GM10266 (cell line): ENCODE data around the gene CUTA.
"Not testable (repeated sequence)": the region's sequence is repeated elsewhere in the genome, so short reads cannot be mapped to it uniquely, and the experiment has no call there.

Experiments
- DNase-seq: peaks from one replicate; pipeline ENCODE4 v3.0.0; 2012; ENCODE audit errors: extremely low spot score
- TF ChIP-seq, protein P1 (sequence below): IDR thresholded peaks from 2 replicates; pipeline ENCODE4 v1.5.1; 2012; ENCODE audit warnings: mild to moderate bottlenecking, low read depth; ENCODE audit not compliant: control insufficient read depth, insufficient read depth; ENCODE audit errors: missing control alignments

CUTA gene

DNA sequence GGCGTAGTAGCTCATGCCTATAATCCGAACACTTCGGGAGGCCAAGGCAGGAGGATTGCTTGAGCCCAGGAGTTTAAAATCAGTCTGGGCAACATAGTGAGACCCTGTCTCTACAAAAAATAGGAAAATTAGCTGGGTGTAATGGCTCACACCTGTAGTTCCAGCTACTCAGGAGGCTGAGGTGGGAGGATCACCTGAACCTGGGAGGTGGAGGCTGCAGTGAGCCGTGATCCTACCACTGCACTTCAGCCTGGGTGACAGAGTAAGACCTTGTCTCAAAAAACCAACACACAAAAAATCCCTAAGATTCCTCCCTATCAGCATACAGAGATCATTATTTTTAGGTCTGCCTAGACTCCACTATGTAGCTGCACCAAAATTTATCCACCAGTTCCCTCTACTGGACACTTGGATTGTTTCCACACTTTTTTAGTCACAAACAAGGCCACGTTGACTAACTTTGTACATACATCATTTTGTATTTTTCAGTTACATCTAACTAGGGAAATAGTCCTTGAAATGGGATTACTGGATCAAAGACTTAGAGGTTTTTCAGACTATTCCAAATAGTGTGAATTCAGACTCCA lies 10.7 kb downstream of the CUTA start:
- DNase-seq, result no peak
- TF ChIP-seq, protein P1, sequence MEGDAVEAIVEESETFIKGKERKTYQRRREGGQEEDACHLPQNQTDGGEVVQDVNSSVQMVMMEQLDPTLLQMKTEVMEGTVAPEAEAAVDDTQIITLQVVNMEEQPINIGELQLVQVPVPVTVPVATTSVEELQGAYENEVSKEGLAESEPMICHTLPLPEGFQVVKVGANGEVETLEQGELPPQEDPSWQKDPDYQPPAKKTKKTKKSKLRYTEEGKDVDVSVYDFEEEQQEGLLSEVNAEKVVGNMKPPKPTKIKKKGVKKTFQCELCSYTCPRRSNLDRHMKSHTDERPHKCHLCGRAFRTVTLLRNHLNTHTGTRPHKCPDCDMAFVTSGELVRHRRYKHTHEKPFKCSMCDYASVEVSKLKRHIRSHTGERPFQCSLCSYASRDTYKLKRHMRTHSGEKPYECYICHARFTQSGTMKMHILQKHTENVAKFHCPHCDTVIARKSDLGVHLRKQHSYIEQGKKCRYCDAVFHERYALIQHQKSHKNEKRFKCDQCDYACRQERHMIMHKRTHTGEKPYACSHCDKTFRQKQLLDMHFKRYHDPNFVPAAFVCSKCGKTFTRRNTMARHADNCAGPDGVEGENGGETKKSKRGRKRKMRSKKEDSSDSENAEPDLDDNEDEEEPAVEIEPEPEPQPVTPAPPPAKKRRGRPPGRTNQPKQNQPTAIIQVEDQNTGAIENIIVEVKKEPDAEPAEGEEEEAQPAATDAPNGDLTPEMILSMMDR, result no peak

DNA sequence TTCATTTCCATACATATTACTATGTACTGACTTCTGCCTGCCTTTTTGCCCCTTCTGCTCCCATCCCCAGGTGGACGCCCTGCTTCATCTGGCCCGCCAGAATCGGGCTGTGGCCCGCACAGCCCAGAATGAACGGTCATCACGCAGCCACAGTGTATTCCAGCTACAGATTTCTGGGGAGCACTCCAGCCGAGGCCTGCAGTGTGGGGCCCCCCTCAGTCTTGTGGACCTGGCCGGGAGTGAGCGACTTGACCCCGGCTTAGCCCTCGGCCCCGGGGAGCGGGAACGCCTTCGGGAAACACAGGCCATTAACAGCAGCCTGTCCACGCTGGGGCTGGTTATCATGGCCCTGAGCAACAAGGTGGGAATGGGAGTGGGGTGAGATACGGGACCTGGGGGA lies 11.8 kb downstream of the CUTA start:
- DNase-seq, result no peak
- TF ChIP-seq, protein P1, result no peak

DNA sequence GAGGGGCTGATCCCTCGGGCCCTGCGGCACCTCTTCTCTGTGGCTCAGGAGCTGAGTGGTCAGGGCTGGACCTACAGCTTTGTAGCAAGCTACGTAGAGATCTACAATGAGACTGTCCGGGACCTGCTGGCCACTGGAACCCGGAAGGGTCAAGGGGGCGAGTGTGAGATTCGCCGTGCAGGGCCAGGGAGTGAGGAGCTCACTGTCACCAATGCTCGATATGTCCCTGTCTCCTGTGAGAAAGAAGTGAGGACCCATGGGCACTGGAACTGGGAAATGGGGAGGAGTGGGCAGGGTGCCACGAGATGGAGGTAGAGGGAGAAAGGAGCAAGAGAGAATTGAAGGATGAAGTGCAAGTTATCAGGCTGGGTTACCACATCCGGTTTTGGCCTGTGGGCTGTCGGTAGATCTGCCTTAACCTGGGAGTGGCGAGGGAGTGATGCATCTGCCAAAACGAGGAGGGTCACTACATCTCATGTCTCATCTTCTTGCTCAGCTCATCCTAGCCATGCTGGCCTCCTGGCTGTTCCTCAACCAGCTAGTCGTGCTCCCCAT lies 12.4 kb downstream of the CUTA start:
- TF ChIP-seq, protein P1, result no peak
- DNase-seq, result no peak

DNA sequence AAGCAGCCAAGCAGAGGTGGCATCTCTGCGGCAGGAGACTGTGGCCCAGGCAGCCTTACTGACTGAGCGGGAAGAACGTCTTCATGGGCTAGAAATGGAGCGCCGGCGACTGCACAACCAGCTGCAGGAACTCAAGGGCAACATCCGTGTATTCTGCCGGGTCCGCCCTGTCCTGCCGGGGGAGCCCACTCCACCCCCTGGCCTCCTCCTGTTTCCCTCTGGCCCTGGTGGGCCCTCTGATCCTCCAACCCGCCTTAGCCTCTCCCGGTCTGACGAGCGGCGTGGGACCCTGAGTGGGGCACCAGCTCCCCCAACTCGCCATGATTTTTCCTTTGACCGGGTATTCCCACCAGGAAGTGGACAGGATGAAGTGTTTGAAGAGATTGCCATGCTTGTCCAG lies 13.0 kb downstream of the CUTA start:
- TF ChIP-seq, protein P1, result no peak
- no peak for DNase-seq

DNA sequence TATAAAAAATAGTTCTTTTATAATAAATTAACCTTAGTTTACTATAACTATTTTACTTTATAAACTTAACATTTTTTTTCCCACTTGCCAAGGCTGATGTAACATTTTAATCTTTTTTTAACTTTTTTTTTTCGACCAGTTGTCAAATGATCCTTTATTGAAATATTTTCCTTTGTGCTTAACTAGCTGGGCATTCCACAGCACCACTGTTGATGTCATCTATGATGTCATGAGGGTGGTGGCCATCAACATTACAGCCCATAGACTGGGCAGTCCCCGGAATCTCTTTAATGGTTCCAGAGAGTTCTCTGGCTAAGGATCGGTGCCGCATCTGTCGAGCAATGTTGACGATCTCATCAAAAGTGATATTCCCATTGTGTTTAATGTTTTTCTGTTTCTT lies 18.0 kb downstream of the CUTA start:
- DNase-seq, result not testable (repeated sequence)

DNA sequence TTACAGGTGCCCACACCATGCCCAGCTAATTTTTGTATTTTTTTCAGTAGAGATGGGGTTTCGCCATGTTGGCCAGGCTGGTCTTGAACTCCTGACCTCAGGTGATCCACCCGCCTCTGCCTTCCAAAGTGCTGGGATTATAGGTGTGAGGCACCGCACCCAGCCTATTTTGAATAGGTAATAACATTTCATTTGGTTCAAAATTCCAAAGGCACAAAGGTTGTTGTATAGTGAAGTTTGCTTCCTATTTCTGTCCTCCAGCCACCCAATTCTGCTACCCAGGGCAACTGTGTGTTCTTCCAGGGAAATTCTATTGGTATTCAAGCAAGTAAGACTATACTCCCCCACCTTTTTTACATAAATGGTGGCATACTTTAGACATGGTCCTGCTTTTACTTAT lies 19.3 kb downstream of the CUTA start:
- DNase-seq, result not testable (repeated sequence)

DNA sequence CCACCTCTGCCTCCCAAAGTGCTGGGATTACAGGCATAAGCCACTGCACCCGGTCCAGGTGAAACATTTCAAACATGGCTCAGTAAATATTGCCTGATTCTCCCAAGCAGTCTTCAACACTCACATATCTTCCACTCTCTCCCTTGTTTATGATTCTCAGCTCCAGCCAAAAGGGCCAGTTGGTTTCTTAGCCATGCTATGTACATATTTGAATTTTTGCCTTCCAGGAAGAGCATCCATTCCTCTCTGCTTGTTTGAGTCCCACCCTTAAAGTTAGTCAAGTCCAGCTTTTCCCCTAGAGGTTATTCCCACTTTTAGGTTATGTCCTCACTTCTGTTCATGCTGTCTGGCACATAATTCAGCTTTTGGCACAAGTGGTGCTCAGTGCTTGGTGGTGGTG lies 20.4 kb downstream of the CUTA start:
- DNase-seq, result no peak
- TF ChIP-seq, protein P1, result no peak

DNA sequence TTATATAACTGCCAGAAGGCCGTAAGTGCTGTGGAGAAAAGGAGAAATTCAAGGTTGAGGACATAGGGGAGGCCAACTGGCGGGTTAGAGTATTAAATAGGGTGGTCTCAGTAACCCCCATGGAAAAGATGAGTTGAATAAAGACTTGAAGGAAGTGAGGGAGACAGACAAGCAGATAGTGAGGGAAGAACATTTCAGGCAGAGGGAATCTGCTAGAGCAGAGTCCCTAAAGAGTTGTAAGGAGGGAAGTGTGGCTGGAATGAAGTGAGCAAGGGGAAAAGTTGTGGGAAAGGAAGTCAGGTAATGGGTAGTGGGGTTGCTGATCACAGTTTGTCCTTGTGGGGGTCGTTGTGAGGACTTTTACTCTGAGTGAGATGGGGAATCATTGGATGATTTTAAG lies 24.9 kb downstream of the CUTA start:
- TF ChIP-seq, protein P1, result no peak

More for the DNA sequence above, 24.9 kb downstream of the CUTA start:
- DNase-seq, result no peak
